Middle frontal gyrus (tissue), 1 donor: ENCODE results near the gene TSPAN9.

Source experiments
- DNase-seq: peaks from one replicate; pipeline ENCODE4 v3.0.0-alpha.2; 2015; ENCODE audit warnings: low spot score; ENCODE audit errors: extremely low spot score

Gene TSPAN9

GRCh38 chr12:3158851-3159465 lies 81.8 kb downstream of the TSPAN9 start:
- no peak for DNase-seq

- DNase-seq: no peak
Observed at GRCh38 chr12:3160081-3160480, 82.9 kb downstream of the TSPAN9 start.

GRCh38 chr12:3161861-3162260 lies 84.7 kb downstream of the TSPAN9 start:
- no peak for DNase-seq

GRCh38 chr12:3164454-3165077 lies 87.4 kb downstream of the TSPAN9 start:
- DNase-seq: no peak

GRCh38 chr12:3165078-3165980 lies 88.2 kb downstream of the TSPAN9 start:
- DNase-seq: no peak

GRCh38 chr12:3167636-3168035 lies 90.5 kb downstream of the TSPAN9 start:
- no peak for DNase-seq

- DNase-seq: no peak
Observed at GRCh38 chr12:3168223-3169221, 91.3 kb downstream of the TSPAN9 start.

- DNase-seq: no peak
Observed at GRCh38 chr12:3170423-3171194, 93.4 kb downstream of the TSPAN9 start.

GRCh38 chr12:3171195-3171591 lies 94.0 kb downstream of the TSPAN9 start:
- DNase-seq: no peak

GRCh38 chr12:3172124-3173007 lies 95.2 kb downstream of the TSPAN9 start:
- DNase-seq: no peak

- DNase-seq: no peak
Observed at GRCh38 chr12:3173008-3173553, 95.9 kb downstream of the TSPAN9 start.

- DNase-seq: no peak
Observed at GRCh38 chr12:3173912-3174311, 96.7 kb downstream of the TSPAN9 start.

GRCh38 chr12:3175238-3175637 lies 98.1 kb downstream of the TSPAN9 start:
- no peak for DNase-seq

GRCh38 chr12:3176754-3177153 lies 99.6 kb downstream of the TSPAN9 start:
- DNase-seq: no peak

GRCh38 chr12:3177778-3178425 lies 100.7 kb downstream of the TSPAN9 start:
- DNase-seq: no peak

GRCh38 chr12:3178671-3179313 lies 101.6 kb downstream of the TSPAN9 start:
- DNase-seq: no peak

GRCh38 chr12:3179731-3180130 lies 102.6 kb downstream of the TSPAN9 start:
- DNase-seq: no peak

- no peak for DNase-seq
Observed at GRCh38 chr12:3182426-3182825, 105.2 kb downstream of the TSPAN9 start.
